IPS-11a (cell line): ENCODE measurements around the gene MIA3.

Source experiments
- H3K4me3 ChIP-seq: one replicate; pipeline ENCODE4 v1.5.1; 2013; ENCODE audit warnings: low read depth, low read length, control low read depth

Gene MIA3

DNA sequence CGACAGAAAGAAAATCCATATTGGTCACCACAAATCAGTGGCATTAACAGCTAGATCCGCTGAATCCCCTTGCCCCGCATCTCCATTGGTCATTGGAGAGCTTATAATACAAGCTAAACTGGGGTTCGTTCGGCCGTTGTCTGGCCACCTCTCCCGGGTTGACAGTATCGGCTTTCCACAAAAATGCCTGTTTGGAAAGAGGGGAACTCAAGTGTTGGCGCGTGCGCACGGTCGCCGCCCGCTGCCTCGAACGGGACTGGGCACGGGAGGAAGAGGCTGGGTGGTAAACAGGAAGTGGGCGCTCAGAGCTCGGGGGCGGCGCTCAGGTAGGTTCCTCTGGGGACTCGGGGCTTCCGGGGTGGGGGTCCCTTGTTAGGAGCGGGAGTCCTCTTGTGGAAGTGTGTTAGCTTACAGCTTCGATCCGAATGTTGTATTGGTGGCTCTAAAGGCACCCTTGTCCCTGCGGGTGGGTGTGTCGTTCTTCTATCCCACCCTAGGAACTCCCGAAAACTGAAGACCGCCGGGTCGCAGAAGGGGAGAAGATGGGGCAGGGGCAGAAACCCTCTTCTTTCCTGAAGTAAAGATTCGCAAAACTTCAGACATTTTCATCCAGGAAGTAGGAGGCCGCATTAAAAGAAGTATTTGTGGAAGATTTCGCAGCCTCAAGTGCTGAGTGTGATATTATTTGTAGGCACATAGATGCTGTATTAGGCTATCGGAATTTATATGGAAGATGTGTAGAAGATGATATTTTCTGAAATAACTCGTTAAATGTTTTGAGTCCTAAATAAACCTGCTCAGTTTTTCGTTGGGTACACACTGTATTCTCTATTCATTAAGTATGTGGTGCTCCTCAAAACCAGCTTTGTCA is 95.4 kb downstream of the MIA3 start:
- peak overlapping the region; percentile 93 for H3K4me3 ChIP-seq

DNA sequence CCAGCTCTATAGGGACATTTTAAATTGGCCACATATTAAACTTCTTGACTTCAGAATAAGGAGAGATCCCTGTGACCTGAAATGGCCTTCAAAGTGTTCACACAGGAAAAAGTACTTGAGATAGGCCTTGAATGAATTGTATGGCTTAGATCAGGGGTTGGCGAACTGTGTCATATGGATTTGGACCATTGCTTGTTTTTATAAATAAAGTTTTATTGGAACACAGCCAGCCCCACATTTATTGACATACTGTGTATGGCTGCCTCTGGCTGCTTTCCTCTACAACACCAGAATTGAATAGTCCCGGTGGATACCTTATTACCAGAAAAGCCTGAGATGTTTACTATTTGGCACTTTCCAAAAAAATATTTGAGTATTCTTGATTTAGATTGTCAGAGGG is 98.5 kb downstream of the MIA3 start:
- H3K4me3 ChIP-seq, result no peak overlapping the region
